ENCODE results near the gene ETV2.

GRCh38 chr19:35663981-35664380, 22.4 kb downstream of the ETV2 start:
- no peak for TF ChIP-seq CTCF (conservative IDR thresholded peaks at IDR 0.05)
- no peak for TF ChIP-seq ZFX (IDR thresholded peaks at IDR 0.05)
